Measurements from ENCODE around the gene NAA40.
A peak's percentile ranks its signal among the peaks of the same experiment; 100 is the strongest.

NAA40 gene

GRCh38 chr11:63914896-63915691, 23.7 kb upstream of the NAA40 start:
- H3K4me1 ChIP-seq (ENCODE audit: control insufficient read depth, insufficient read depth, low read length), result peaks cover 7% of the 10 kb centered on the region
- H3K9me3 ChIP-seq (ENCODE audit: control insufficient read depth, insufficient read depth, low read length), result no peaks in the 10 kb centered on the region
- H3K27me3 ChIP-seq (ENCODE audit: control insufficient read depth, insufficient read depth, low read length), result no peaks in the 10 kb centered on the region
- peak overlapping the region; percentile 47 for H3K9ac ChIP-seq (ENCODE audit: low read depth, low read length)
- peaks cover 30% of the 10 kb centered on the region for H3K36me3 ChIP-seq (ENCODE audit: control insufficient read depth, insufficient read depth, low read length)
- H3K4me3 ChIP-seq (ENCODE audit: low read depth, low read length), result peak overlapping the region; percentile 87

GRCh38 chr11:63915961-63916836, 22.6 kb upstream of the NAA40 start:
- no peaks in the 10 kb centered on the region for H3K27me3 ChIP-seq (ENCODE audit: control insufficient read depth, insufficient read depth, low read length)
- peak overlapping the region; percentile 81 for H3K9ac ChIP-seq (ENCODE audit: low read depth, low read length)
- H3K4me1 ChIP-seq (ENCODE audit: control insufficient read depth, insufficient read depth, low read length), result peaks cover 5% of the 10 kb centered on the region

GRCh38 chr11:63916837-63917691, 21.7 kb upstream of the NAA40 start, which contains the start of gene RCOR2:
TSS of gene RCOR2 (minus strand) at chr11:63917164. CDS start at chr11:63916456, 708 bp downstream.
- peak within 1 kb of the TSS; percentile 81 for H3K9ac ChIP-seq (ENCODE audit: low read depth, low read length)
- no peaks in the 10 kb centered on the region for H3K27me3 ChIP-seq (ENCODE audit: control insufficient read depth, insufficient read depth, low read length)
- no peaks in the 10 kb centered on the region for H3K9me3 ChIP-seq (ENCODE audit: control insufficient read depth, insufficient read depth, low read length)
- H3K4me1 ChIP-seq (ENCODE audit: control insufficient read depth, insufficient read depth, low read length), result peaks cover 8% of the 10 kb centered on the region
- H3K4me3 ChIP-seq (ENCODE audit: low read depth, low read length), result peak within 1 kb of the TSS; percentile 87
- peaks cover 29% of the 10 kb centered on the region for H3K36me3 ChIP-seq (ENCODE audit: control insufficient read depth, insufficient read depth, low read length)

More at GRCh38 chr11:63915961-63916836, 22.6 kb upstream of the NAA40 start:
- H3K9me3 ChIP-seq (ENCODE audit: control insufficient read depth, insufficient read depth, low read length), result no peaks in the 10 kb centered on the region
- H3K36me3 ChIP-seq (ENCODE audit: control insufficient read depth, insufficient read depth, low read length), result peaks cover 30% of the 10 kb centered on the region
- peak overlapping the region; percentile 87 for H3K4me3 ChIP-seq (ENCODE audit: low read depth, low read length)

GRCh38 chr11:63917692-63918506, 20.9 kb upstream of the NAA40 start:
- H3K4me1 ChIP-seq (ENCODE audit: control insufficient read depth, insufficient read depth, low read length), result peaks cover 8% of the 10 kb centered on the region
- peaks cover 22% of the 10 kb centered on the region for H3K36me3 ChIP-seq (ENCODE audit: control insufficient read depth, insufficient read depth, low read length)
- no peaks in the 10 kb centered on the region for H3K9me3 ChIP-seq (ENCODE audit: control insufficient read depth, insufficient read depth, low read length)
- H3K9ac ChIP-seq (ENCODE audit: low read depth, low read length), result peak overlapping the region; percentile 83
- no peaks in the 10 kb centered on the region for H3K27me3 ChIP-seq (ENCODE audit: control insufficient read depth, insufficient read depth, low read length)
- peak overlapping the region; percentile 71 for H3K4me3 ChIP-seq (ENCODE audit: low read depth, low read length)

GRCh38 chr11:63918507-63919191, 20.2 kb upstream of the NAA40 start:
- Histone ChIP-seq H3K9ac (ENCODE audit: low read depth, low read length) (peak overlapping the region; percentile 83), H3K4me1 (ENCODE audit: control insufficient read depth, insufficient read depth, low read length) (peaks cover 8% of the 10 kb centered on the region), H3K4me3 (ENCODE audit: low read depth, low read length) (peak overlapping the region; percentile 60)

GRCh38 chr11:63919267-63920125, 19.3 kb upstream of the NAA40 start:
- H3K9ac ChIP-seq (ENCODE audit: low read depth, low read length), result peak overlapping the region; percentile 99
- peaks cover 8% of the 10 kb centered on the region for H3K4me1 ChIP-seq (ENCODE audit: control insufficient read depth, insufficient read depth, low read length)
- peak overlapping the region; percentile 87 for H3K4me3 ChIP-seq (ENCODE audit: low read depth, low read length)

More at GRCh38 chr11:63918507-63919191, 20.2 kb upstream of the NAA40 start:
- peaks cover 5% of the 10 kb centered on the region for H3K27me3 ChIP-seq (ENCODE audit: control insufficient read depth, insufficient read depth, low read length)
- H3K36me3 ChIP-seq (ENCODE audit: control insufficient read depth, insufficient read depth, low read length), result peaks cover 18% of the 10 kb centered on the region
- H3K9me3 ChIP-seq (ENCODE audit: control insufficient read depth, insufficient read depth, low read length), result no peaks in the 10 kb centered on the region

GRCh38 chr11:63920126-63920938, 18.5 kb upstream of the NAA40 start:
- Histone ChIP-seq H3K27me3 (ENCODE audit: control insufficient read depth, insufficient read depth, low read length) (peaks cover 9% of the 10 kb centered on the region), H3K9ac (ENCODE audit: low read depth, low read length) (peak overlapping the region; percentile 99), H3K36me3 (ENCODE audit: control insufficient read depth, insufficient read depth, low read length) (peaks cover 3% of the 10 kb centered on the region), H3K9me3 (ENCODE audit: control insufficient read depth, insufficient read depth, low read length) (no peaks in the 10 kb centered on the region), H3K4me3 (ENCODE audit: low read depth, low read length) (peak overlapping the region; percentile 87), H3K4me1 (ENCODE audit: control insufficient read depth, insufficient read depth, low read length) (peaks cover 8% of the 10 kb centered on the region)

More at GRCh38 chr11:63919267-63920125, 19.3 kb upstream of the NAA40 start:
- H3K27me3 ChIP-seq (ENCODE audit: control insufficient read depth, insufficient read depth, low read length), result peaks cover 5% of the 10 kb centered on the region
- H3K9me3 ChIP-seq (ENCODE audit: control insufficient read depth, insufficient read depth, low read length), result no peaks in the 10 kb centered on the region
- peaks cover 9% of the 10 kb centered on the region for H3K36me3 ChIP-seq (ENCODE audit: control insufficient read depth, insufficient read depth, low read length)

GRCh38 chr11:63920939-63921417, 17.8 kb upstream of the NAA40 start:
- Histone ChIP-seq H3K9ac (ENCODE audit: low read depth, low read length) (no peak overlapping the region), H3K4me1 (ENCODE audit: control insufficient read depth, insufficient read depth, low read length) (peaks cover 8% of the 10 kb centered on the region), H3K9me3 (ENCODE audit: control insufficient read depth, insufficient read depth, low read length) (no peaks in the 10 kb centered on the region), H3K4me3 (ENCODE audit: low read depth, low read length) (peak overlapping the region; percentile 87), H3K27me3 (ENCODE audit: control insufficient read depth, insufficient read depth, low read length) (peaks cover 10% of the 10 kb centered on the region), H3K36me3 (ENCODE audit: control insufficient read depth, insufficient read depth, low read length) (no peaks in the 10 kb centered on the region)

- Histone ChIP-seq H3K27me3 (ENCODE audit: control insufficient read depth, insufficient read depth, low read length) (peaks cover 14% of the 10 kb centered on the region), H3K9me3 (ENCODE audit: control insufficient read depth, insufficient read depth, low read length) (no peaks in the 10 kb centered on the region), H3K36me3 (ENCODE audit: control insufficient read depth, insufficient read depth, low read length) (no peaks in the 10 kb centered on the region), H3K4me1 (ENCODE audit: control insufficient read depth, insufficient read depth, low read length) (peaks cover 8% of the 10 kb centered on the region), H3K4me3 (ENCODE audit: low read depth, low read length) (no peak overlapping the region), H3K9ac (ENCODE audit: low read depth, low read length) (no peak overlapping the region)
Measured at GRCh38 chr11:63922673-63923192, 16.1 kb upstream of the NAA40 start.

Data from iPS-15b (cell line).